ENCODE measurements around the gene CSKMT.
"Not testable (repeated sequence)": the region's sequence is repeated elsewhere in the genome, so short reads cannot be mapped to it uniquely, and the experiment has no call there.

The CSKMT gene

GRCh38 chr11:62647609-62648005 is 17.5 kb upstream of the CSKMT start:
- TF ChIP-seq CTCF (IDR thresholded peaks at IDR 0.05; ENCODE audit: control insufficient read depth, insufficient read depth, low read depth, low read length, missing control alignments): no peak
- DNase-seq (ENCODE audit: low read depth): no peak
- H3K4me3 ChIP-seq (ENCODE audit: control insufficient read depth, low read depth, low read length): no peak overlapping the region

- no peak overlapping the region for H3K4me3 ChIP-seq (ENCODE audit: control insufficient read depth, low read depth, low read length)
- TF ChIP-seq CTCF (IDR thresholded peaks at IDR 0.05; ENCODE audit: control insufficient read depth, insufficient read depth, low read depth, low read length, missing control alignments): no peak
- DNase-seq (ENCODE audit: low read depth): no peak
Observed at GRCh38 chr11:62648185-62648966, 16.7 kb upstream of the CSKMT start.

- no peak for DNase-seq (ENCODE audit: low read depth)
- no peak for TF ChIP-seq CTCF (IDR thresholded peaks at IDR 0.05; ENCODE audit: control insufficient read depth, insufficient read depth, low read depth, low read length, missing control alignments)
- H3K4me3 ChIP-seq (ENCODE audit: control insufficient read depth, low read depth, low read length): no peak overlapping the region
Observed at GRCh38 chr11:62648967-62649364, 16.1 kb upstream of the CSKMT start.

- TF ChIP-seq CTCF (IDR thresholded peaks at IDR 0.05; ENCODE audit: control insufficient read depth, insufficient read depth, low read depth, low read length, missing control alignments): no peak
- DNase-seq (ENCODE audit: low read depth): no peak
- no peak overlapping the region for H3K4me3 ChIP-seq (ENCODE audit: control insufficient read depth, low read depth, low read length)
Observed at GRCh38 chr11:62649486-62649885, 15.6 kb upstream of the CSKMT start.

GRCh38 chr11:62650283-62650682 is 14.8 kb upstream of the CSKMT start:
- not testable (repeated sequence) for H3K4me3 ChIP-seq (ENCODE audit: control insufficient read depth, low read depth, low read length); DNase-seq (ENCODE audit: low read depth)

- peak overlapping the region; percentile 82 for H3K4me3 ChIP-seq (ENCODE audit: control insufficient read depth, low read depth, low read length)
- TF ChIP-seq CTCF (IDR thresholded peaks at IDR 0.05; ENCODE audit: control insufficient read depth, insufficient read depth, low read depth, low read length, missing control alignments): no peak
- no peak for DNase-seq (ENCODE audit: low read depth)
Observed at GRCh38 chr11:62652161-62653006, 12.7 kb upstream of the CSKMT start.

GRCh38 chr11:62654297-62654696 is 10.8 kb upstream of the CSKMT start:
- no peak for TF ChIP-seq CTCF (IDR thresholded peaks at IDR 0.05; ENCODE audit: control insufficient read depth, insufficient read depth, low read depth, low read length, missing control alignments)
- DNase-seq (ENCODE audit: low read depth): no peak
- H3K4me3 ChIP-seq (ENCODE audit: control insufficient read depth, low read depth, low read length): no peak overlapping the region
